Activated CD4-positive, alpha-beta T cell treated with anti-CD3 and anti-CD28 coated beads, Interleukin-2, amount 10 ng/mL, durations not matched to agents 24 days and 14 days (primary cell): ENCODE data around the gene OTUB2. TPM values are rescaled to one million over a fixed set of nuclear protein-coding genes. Genes with fewer than 3 reads are reported as not detected.
A peak's percentile ranks its signal among the peaks of the same experiment; 100 is the strongest.
"Not testable (repeated sequence)": the region's sequence is repeated elsewhere in the genome, so short reads cannot be mapped to it uniquely, and the experiment has no call there.

ENCODE experiments used
- DNase-seq: peaks from one replicate; pipeline ENCODE4 v3.0.0; 2022
- H3K27ac Mint-ChIP-seq: one replicate; pipeline ENCODE4 v1.8.0; 2022; ENCODE audit warnings: mild to moderate bottlenecking, mixed read lengths
- H3K27me3 Mint-ChIP-seq: one replicate; pipeline ENCODE4 v1.8.0; 2022; ENCODE audit warnings: mixed read lengths
- H3K36me3 Mint-ChIP-seq: one replicate; pipeline ENCODE4 v1.8.0; 2022; ENCODE audit warnings: low read depth, mild to moderate bottlenecking, mixed read lengths
- H3K4me1 Mint-ChIP-seq: one replicate; pipeline ENCODE4 v1.8.0; 2021; ENCODE audit warnings: mixed read lengths
- H3K4me3 Mint-ChIP-seq: one replicate; pipeline ENCODE4 v1.8.0; 2022; ENCODE audit warnings: mild to moderate bottlenecking, moderate library complexity, mixed read lengths
- H3K9me3 Mint-ChIP-seq: one replicate; pipeline ENCODE4 v1.8.0; 2021; ENCODE audit warnings: mixed read lengths
- intact Hi-C: fragments of 100-400 bp; cut with micrococcal nuclease; formaldehyde crosslinking; loops from one replicate; pipeline ENCODE4 v1.15.1; 2023
- total RNA-seq: library from RNA; stranded (reverse); gene quantifications from 2 replicates; pipeline ENCODE4 v1.2.3, GENCODE V29; 2022

The OTUB2 gene
- total RNA-seq, 1 donor from 2014 or later, result 1.7 TPM

DNA sequence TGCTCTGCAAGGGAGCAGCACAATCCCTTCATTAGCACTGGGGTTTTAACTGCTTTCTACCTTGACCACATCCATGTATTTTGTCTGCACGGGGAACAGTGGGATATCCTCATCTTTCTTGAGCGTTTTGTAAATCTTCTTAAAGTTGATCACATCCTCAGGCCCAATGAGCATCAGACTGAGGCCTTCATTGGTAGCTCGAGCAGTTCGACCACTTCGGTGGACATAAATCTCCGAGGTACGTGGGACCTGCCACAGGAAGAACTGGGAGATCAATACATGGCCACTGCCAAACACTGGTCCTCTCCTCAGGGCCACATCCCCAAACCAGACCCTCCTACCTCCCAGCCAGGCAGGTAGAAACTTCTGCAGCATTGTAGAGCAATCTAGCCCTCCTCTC, 28.8 kb downstream of the OTUB2 start:
- Mint-ChIP-seq H3K36me3 (peaks cover 81% of the 10 kb centered on the region), H3K4me1 (peaks cover 53% of the 10 kb centered on the region), H3K27ac (peak overlapping the region; percentile 31)

DNA sequence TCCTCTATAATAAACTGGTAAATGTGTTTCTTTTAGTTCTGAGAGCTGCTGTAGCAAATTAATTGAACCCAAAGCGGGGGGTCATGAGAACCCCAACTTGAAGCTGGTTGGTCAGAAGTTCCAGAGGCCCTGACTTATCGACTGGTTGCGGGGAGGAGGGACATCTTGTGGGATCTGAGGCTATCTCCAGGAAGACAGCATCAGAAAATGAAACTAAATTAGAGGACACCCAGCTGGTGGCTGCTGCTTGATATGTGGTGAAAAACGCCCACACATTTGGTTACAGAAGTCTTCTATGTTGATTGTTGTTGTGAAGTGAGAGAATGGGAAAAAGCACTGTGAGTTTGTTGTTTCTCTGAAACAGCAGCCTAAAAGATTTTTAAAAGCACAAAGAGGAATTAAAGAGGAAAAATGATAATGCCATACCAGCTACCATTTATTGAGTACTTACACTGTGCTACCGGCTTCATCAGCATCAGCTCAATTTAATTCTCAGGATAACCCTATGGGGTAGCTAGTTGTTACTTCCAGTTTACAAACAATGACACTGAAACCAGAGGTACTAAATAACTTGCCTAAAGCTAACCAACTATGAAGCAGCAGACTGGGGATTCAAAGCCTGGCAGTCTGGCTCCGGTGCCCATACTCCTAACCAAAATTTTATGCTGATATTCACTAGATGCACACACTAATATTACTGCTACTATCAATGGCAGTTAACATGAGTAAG, 30.6 kb downstream of the OTUB2 start:
- H3K27me3 Mint-ChIP-seq, result no peaks in the 10 kb centered on the region
- DNase-seq, result peak; percentile 86
- intact Hi-C loops, result loop anchor here (1.0 kb wide), 2 partner anchors 25 to 73 kb away; partner anchors contain the start of genes DDX24, IFI27L1 and IFI27L2
- peak overlapping the region; percentile 73 for H3K27ac Mint-ChIP-seq
- H3K4me1 Mint-ChIP-seq, result peaks cover 53% of the 10 kb centered on the region
- peaks cover 80% of the 10 kb centered on the region for H3K36me3 Mint-ChIP-seq
- no peaks in the 10 kb centered on the region for H3K9me3 Mint-ChIP-seq
- H3K4me3 Mint-ChIP-seq, result peak overlapping the region; percentile 45

More for the DNA sequence above, 28.8 kb downstream of the OTUB2 start:
- no peak for DNase-seq
- no peak overlapping the region for H3K4me3 Mint-ChIP-seq
- no peaks in the 10 kb centered on the region for H3K9me3 Mint-ChIP-seq
- no peaks in the 10 kb centered on the region for H3K27me3 Mint-ChIP-seq
- intact Hi-C loops, result no loop called here

GRCh38 chr14:94058128-94058673, 32.1 kb downstream of the OTUB2 start:
- peak overlapping the region; percentile 31 for H3K27ac Mint-ChIP-seq
- peaks cover 50% of the 10 kb centered on the region for H3K4me1 Mint-ChIP-seq
- peak overlapping the region; percentile 12 for H3K4me3 Mint-ChIP-seq
- intact Hi-C loops, result no loop called here
- DNase-seq, result no peak
- H3K9me3 Mint-ChIP-seq, result no peaks in the 10 kb centered on the region
- H3K36me3 Mint-ChIP-seq, result peaks cover 80% of the 10 kb centered on the region
- H3K27me3 Mint-ChIP-seq, result no peaks in the 10 kb centered on the region

GRCh38 chr14:94058674-94059138, 32.6 kb downstream of the OTUB2 start:
- H3K36me3 Mint-ChIP-seq, result peaks cover 80% of the 10 kb centered on the region
- H3K27ac Mint-ChIP-seq, result peak overlapping the region; percentile 5
- intact Hi-C loops, result no loop called here
- no peak for DNase-seq
- H3K9me3 Mint-ChIP-seq, result no peaks in the 10 kb centered on the region
- no peak overlapping the region for H3K4me3 Mint-ChIP-seq
- peaks cover 52% of the 10 kb centered on the region for H3K4me1 Mint-ChIP-seq
- H3K27me3 Mint-ChIP-seq, result no peaks in the 10 kb centered on the region

DNA sequence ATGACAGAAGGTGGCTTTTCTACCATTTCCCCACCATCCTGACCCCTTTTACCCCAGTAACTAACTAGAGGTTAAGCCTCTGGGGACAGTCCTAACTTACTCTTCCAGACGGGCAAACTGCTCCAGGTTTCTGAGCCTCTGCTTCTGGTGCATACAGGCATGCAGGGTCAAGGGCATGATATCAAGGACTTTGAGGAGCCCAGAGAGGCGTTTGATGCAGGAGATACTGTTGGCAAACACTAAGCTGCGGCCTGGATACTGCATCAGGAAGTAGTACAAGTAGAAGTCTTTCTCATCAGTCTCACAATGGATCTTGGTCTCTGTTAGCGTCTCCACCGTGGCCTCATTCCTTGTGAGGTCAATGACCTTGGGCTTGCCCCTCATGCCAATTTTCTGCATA, 33.9 kb downstream of the OTUB2 start:
- H3K27ac Mint-ChIP-seq, result no peak overlapping the region
- peaks cover 50% of the 10 kb centered on the region for H3K4me1 Mint-ChIP-seq

GRCh38 chr14:94062344-94062940, 36.3 kb downstream of the OTUB2 start:
- Mint-ChIP-seq H3K4me3 (no peak overlapping the region), H3K4me1 (peaks cover 52% of the 10 kb centered on the region), H3K27ac (peak overlapping the region; percentile 54), H3K9me3 (peaks cover 9% of the 10 kb centered on the region), H3K36me3 (peaks cover 68% of the 10 kb centered on the region), H3K27me3 (no peaks in the 10 kb centered on the region)
- DNase-seq, result no peak
- intact Hi-C loops, result no loop called here

More for the DNA sequence above, 33.9 kb downstream of the OTUB2 start:
- Mint-ChIP-seq H3K36me3 (peaks cover 72% of the 10 kb centered on the region), H3K9me3 (no peaks in the 10 kb centered on the region), H3K27me3 (no peaks in the 10 kb centered on the region), H3K4me3 (no peak overlapping the region)
- DNase-seq, result no peak
- intact Hi-C loops, result no loop called here

DNA sequence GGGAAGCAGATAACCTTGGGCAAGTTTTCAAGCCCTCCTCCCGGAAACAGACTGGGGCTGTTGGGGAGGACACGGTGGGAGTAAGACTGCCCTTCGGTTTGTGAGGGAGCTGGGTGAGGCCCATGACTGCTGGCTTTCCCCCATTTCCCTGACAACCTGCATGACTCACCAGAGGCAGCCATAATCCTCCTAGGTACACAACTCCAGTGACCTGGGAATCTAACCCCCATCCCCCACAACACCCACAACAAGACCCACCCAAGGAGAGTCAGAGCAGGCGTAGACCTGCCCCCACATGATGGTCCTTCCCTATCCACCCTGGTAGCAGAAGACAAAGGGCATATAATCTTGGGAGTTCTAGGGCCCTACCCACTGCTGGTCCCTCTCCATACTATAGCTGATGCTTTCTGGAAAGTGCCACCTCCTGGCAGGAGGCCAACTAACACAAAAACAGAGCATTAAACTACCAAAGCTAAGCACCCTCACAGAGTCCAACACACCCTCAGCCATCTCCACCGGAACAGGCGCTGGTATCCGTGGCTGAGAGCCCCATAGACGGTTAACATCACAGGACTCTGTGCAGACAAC, 40.0 kb downstream of the OTUB2 start:
- no peak for DNase-seq
- Mint-ChIP-seq H3K9me3 (peaks cover 26% of the 10 kb centered on the region), H3K36me3 (peaks cover 76% of the 10 kb centered on the region), H3K27ac (no peak overlapping the region), H3K4me1 (peaks cover 56% of the 10 kb centered on the region), H3K4me3 (no peak overlapping the region), H3K27me3 (no peaks in the 10 kb centered on the region)
- intact Hi-C loops, result no loop called here

DNA sequence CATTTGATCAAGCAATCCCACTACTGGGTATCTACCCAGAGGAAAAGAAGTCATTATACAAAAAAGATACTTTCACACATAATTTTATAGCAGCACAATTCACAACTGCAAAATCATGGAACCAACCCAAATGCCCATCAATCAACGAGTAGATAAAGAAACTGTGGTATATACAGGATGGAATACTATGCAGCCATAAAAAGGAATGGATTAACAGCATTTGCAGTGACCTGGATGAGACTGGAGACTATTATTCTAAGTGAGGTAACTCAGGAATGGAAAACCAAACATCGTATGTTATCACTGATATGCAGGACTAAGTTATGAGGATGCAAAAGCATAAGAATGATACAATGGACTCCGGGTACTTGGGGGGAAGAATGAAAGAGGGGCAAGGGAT, 45.9 kb downstream of the OTUB2 start:
- H3K27me3 Mint-ChIP-seq, DNase-seq, H3K4me3 Mint-ChIP-seq, intact Hi-C loops, H3K27ac Mint-ChIP-seq: not testable (repeated sequence)
- peaks cover 35% of the 10 kb centered on the region for H3K4me1 Mint-ChIP-seq
- H3K9me3 Mint-ChIP-seq, result peaks cover 31% of the 10 kb centered on the region
- peaks cover 87% of the 10 kb centered on the region for H3K36me3 Mint-ChIP-seq

- no peaks in the 10 kb centered on the region for H3K27me3 Mint-ChIP-seq
- no peak for DNase-seq
- H3K27ac Mint-ChIP-seq, result no peak overlapping the region
- peaks cover 16% of the 10 kb centered on the region for H3K9me3 Mint-ChIP-seq
- intact Hi-C loops, result no loop called here
- peaks cover 87% of the 10 kb centered on the region for H3K36me3 Mint-ChIP-seq
- H3K4me1 Mint-ChIP-seq, result peaks cover 38% of the 10 kb centered on the region
- no peak overlapping the region for H3K4me3 Mint-ChIP-seq
Measured at GRCh38 chr14:94074534-94074933, 48.4 kb downstream of the OTUB2 start.

DNA sequence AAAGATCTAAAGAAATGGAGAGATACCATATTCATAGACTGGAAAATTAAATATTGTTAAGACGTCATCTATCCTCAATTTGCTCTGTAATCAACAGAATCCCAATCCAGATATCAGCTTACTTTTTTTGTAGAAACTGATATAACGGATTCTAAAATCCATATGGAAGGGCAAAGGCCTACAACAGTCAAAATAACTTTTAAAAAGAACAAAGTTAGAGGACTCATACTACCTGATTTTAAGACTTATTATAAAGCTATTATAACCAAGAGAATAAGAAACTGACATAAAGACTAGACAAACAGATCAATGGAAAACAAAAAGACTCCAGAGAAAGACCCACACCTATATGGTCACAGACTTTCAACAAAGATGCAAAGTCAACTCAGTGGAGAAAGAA, 48.9 kb downstream of the OTUB2 start:
- H3K27me3 Mint-ChIP-seq, result no peaks in the 10 kb centered on the region
- peaks cover 13% of the 10 kb centered on the region for H3K9me3 Mint-ChIP-seq
- no peak overlapping the region for H3K27ac Mint-ChIP-seq
- no peak overlapping the region for H3K4me3 Mint-ChIP-seq
- H3K36me3 Mint-ChIP-seq, result peaks cover 86% of the 10 kb centered on the region
- intact Hi-C loops, result no loop called here
- DNase-seq, result no peak
- peaks cover 42% of the 10 kb centered on the region for H3K4me1 Mint-ChIP-seq

GRCh38 chr14:94077111-94077821, 51.1 kb downstream of the OTUB2 start:
- peak overlapping the region; percentile 63 for H3K4me3 Mint-ChIP-seq
- peaks cover 50% of the 10 kb centered on the region for H3K4me1 Mint-ChIP-seq
- intact Hi-C loops, result no loop called here
- H3K27me3 Mint-ChIP-seq, result no peaks in the 10 kb centered on the region
- peaks cover 66% of the 10 kb centered on the region for H3K36me3 Mint-ChIP-seq
- H3K9me3 Mint-ChIP-seq, result peaks cover 11% of the 10 kb centered on the region
- H3K27ac Mint-ChIP-seq, result no peak overlapping the region
- no peak for DNase-seq

DNA sequence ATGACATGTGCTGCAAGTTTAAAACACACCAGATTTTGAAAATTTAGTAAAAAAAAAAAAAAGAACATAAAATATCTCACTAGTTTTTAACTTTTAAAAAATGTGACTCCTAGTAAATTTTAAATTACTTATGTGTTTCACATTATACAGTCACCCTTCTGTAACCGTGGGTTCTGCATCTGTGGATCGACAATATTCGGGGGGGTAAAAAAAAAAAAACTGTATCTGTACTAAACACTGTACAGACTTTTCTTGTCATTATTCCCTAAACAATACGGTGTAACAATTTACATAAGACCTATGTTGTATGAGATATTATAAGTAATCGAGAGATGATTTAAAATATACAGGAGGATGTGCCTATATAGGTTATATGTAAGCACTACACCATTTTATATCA, 51.7 kb downstream of the OTUB2 start:
- H3K27ac Mint-ChIP-seq, result no peak overlapping the region
- intact Hi-C loops, result no loop called here
- peak overlapping the region; percentile 87 for H3K4me3 Mint-ChIP-seq
- H3K4me1 Mint-ChIP-seq, result peaks cover 53% of the 10 kb centered on the region
- no peak for DNase-seq
- peaks cover 11% of the 10 kb centered on the region for H3K9me3 Mint-ChIP-seq
- peaks cover 63% of the 10 kb centered on the region for H3K36me3 Mint-ChIP-seq
- no peaks in the 10 kb centered on the region for H3K27me3 Mint-ChIP-seq

- H3K36me3 Mint-ChIP-seq, result peaks cover 54% of the 10 kb centered on the region
- no peaks in the 10 kb centered on the region for H3K27me3 Mint-ChIP-seq
- H3K9me3 Mint-ChIP-seq, result peaks cover 3% of the 10 kb centered on the region
- peak; percentile 68 for DNase-seq
- peaks cover 54% of the 10 kb centered on the region for H3K4me1 Mint-ChIP-seq
- intact Hi-C loops, result loop anchor here (1.0 to 5.0 kb wide), 5 partner anchors 49 to 123 kb away; partner anchors contain the start of genes IFI27L2, OTUB2 and PPP4R4
- H3K4me3 Mint-ChIP-seq, result peak overlapping the region; percentile 87
- peak overlapping the region; percentile 95 for H3K27ac Mint-ChIP-seq
Measured at GRCh38 chr14:94079891-94080620, 53.9 kb downstream of the OTUB2 start.
